OCI-LY3 (cell line): ENCODE data around the gene SARS1.

ENCODE experiments used
- H2AFZ ChIP-seq: fragments of 200-600, 300-600 bp; shearing (Covaris generic); 2 replicates; pipeline ENCODE4 v1.6.0; 2014; ENCODE audit warnings: antibody characterized with exemption, low read depth, low read length
- H3K27ac ChIP-seq: fragments of 200-600, 300-600 bp; sonication (generic); 2 replicates; pipeline ENCODE4 v1.5.1; 2014; ENCODE audit warnings: mild to moderate bottlenecking, low read length, moderate library complexity, mixed read lengths
- H3K27me3 ChIP-seq: fragments of 200-600, 300-600 bp; sonication (generic); 2 replicates; pipeline ENCODE4 v1.6.1; 2014; ENCODE audit warnings: low read depth, low read length, mixed read lengths
- H3K36me3 ChIP-seq: fragments of 200-600, 300-600 bp; sonication (generic); replicated peaks from 2 replicates; pipeline ENCODE3; 2014; ENCODE audit warnings: low read depth, low read length, mixed read lengths
- H3K4me1 ChIP-seq: fragments of 300-600, 200-600 bp; sonication (generic); 2 replicates; pipeline ENCODE4 v1.6.1; 2014; ENCODE audit warnings: low read length, mixed read lengths
- H3K4me2 ChIP-seq: fragments of 200-600, 300-600 bp; sonication (generic); 2 replicates; pipeline ENCODE4 v1.6.1; 2014; ENCODE audit warnings: low read length, mixed read lengths
- H3K4me3 ChIP-seq: fragments of 300-600, 200-600 bp; sonication (generic); 2 replicates; pipeline ENCODE4 v1.5.1; 2014; ENCODE audit warnings: antibody characterized with exemption, mild to moderate bottlenecking, low read length, moderate library complexity
- H3K79me2 ChIP-seq: fragments of 300-600, 200-600 bp; shearing (Covaris generic); 2 replicates; pipeline ENCODE4 v1.6.1; 2014; ENCODE audit warnings: mild to moderate bottlenecking, low read length, mixed read lengths
- H3K9ac ChIP-seq: fragments of 300-600, 200-600 bp; shearing (Covaris generic); 2 replicates; pipeline ENCODE4 v1.6.0; 2014; ENCODE audit warnings: mild to moderate bottlenecking, low read length, moderate library complexity
- H3K9me3 ChIP-seq: fragments of 200-600, 300-600 bp; shearing (Covaris generic); 2 replicates; pipeline ENCODE4 v1.6.1; 2014; ENCODE audit warnings: low read length, mixed read lengths; ENCODE audit not compliant: insufficient read depth
- H4K20me1 ChIP-seq: fragments of 200-600, 300-600 bp; sonication (generic); 2 replicates; pipeline ENCODE4 v1.6.1; 2016; ENCODE audit warnings: low read length, mixed read lengths; ENCODE audit not compliant: insufficient read depth
- CTCF ChIP-seq: fragments of 200-600, 300-600 bp; sonication (generic); IDR thresholded peaks from 2 replicates; pipeline ENCODE4 v1.5.1; 2014; ENCODE audit warnings: antibody characterized with exemption, low read length, low read depth
- EZH2phosphoT487 ChIP-seq: fragments of 200-600 bp; shearing (Covaris generic); IDR thresholded peaks from 2 replicates; pipeline ENCODE4 v1.6.1; 2018; ENCODE audit warnings: antibody characterized with exemption, mixed run types, low read depth

The SARS1 gene

GRCh38 chr1:109249654-109250401, 36.1 kb downstream of the SARS1 start:
- Histone ChIP-seq H3K27ac (no peak overlapping the region), H3K79me2 (no peaks in the 10 kb centered on the region), H3K4me3 (peak overlapping the region; percentile 79), H3K36me3 (no peaks in the 10 kb centered on the region), H3K4me1 (peaks cover 5% of the 10 kb centered on the region), H3K27me3 (no peaks in the 10 kb centered on the region), H4K20me1 (no peaks in the 10 kb centered on the region), H2AFZ (no peak overlapping the region), H3K9me3 (no peaks in the 10 kb centered on the region), H3K4me2 (peak overlapping the region; percentile 63), H3K9ac (peak overlapping the region; percentile 44; the same call in 1 of the 2 replicates)
- no peak for TF ChIP-seq CTCF
- no peak for TF ChIP-seq EZH2phosphoT487

DNA sequence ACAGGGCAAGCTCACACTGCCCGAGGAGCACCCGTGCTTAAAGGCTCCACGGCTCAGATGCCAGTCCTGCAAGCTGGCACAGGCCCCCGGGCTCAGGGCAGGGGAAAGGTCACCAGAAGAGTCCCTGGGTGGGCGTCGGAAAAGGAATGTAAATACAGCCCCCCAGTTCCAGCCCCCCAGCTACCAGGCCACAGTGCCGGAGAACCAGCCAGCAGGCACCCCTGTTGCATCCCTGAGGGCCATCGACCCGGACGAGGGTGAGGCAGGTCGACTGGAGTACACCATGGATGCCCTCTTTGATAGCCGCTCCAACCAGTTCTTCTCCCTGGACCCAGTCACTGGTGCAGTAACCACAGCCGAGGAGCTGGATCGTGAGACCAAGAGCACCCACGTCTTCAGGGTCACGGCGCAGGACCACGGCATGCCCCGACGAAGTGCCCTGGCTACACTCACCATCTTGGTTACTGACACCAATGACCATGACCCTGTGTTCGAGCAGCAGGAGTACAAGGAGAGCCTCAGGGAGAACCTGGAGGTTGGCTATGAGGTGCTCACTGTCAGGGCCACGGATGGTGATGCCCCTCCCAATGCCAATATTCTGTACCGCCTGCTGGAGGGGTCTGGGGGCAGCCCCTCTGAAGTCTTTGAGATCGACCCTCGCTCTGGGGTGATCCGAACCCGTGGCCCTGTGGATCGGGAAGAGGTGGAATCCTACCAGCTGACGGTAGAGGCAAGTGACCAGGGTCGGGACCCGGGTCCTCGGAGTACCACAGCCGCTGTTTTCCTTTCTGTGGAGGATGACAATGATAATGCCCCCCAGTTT, 36.9 kb downstream of the SARS1 start:
- Histone ChIP-seq H3K4me2 (peak overlapping the region; percentile 63; the same call in 1 of the 2 replicates), H3K9ac (no peak overlapping the region), H2AFZ (no peak overlapping the region), H3K9me3 (no peaks in the 10 kb centered on the region), H3K4me1 (peaks cover 5% of the 10 kb centered on the region), H3K27me3 (no peaks in the 10 kb centered on the region), H3K36me3 (no peaks in the 10 kb centered on the region), H3K4me3 (no peak overlapping the region), H3K27ac (no peak overlapping the region), H4K20me1 (no peaks in the 10 kb centered on the region), H3K79me2 (no peaks in the 10 kb centered on the region)
- no peak for TF ChIP-seq EZH2phosphoT487
- TF ChIP-seq CTCF, result no peak

- peaks cover 5% of the 10 kb centered on the region for H3K4me1 ChIP-seq
- no peak for TF ChIP-seq CTCF
- no peak for TF ChIP-seq EZH2phosphoT487
- no peaks in the 10 kb centered on the region for H3K27me3 ChIP-seq
- no peaks in the 10 kb centered on the region for H3K79me2 ChIP-seq
- no peak overlapping the region for H3K4me2 ChIP-seq
- H3K9ac ChIP-seq, result no peak overlapping the region
- H3K4me3 ChIP-seq, result no peak overlapping the region
- H3K9me3 ChIP-seq, result no peaks in the 10 kb centered on the region
- no peak overlapping the region for H3K27ac ChIP-seq
- H4K20me1 ChIP-seq, result no peaks in the 10 kb centered on the region
- no peaks in the 10 kb centered on the region for H3K36me3 ChIP-seq
- H2AFZ ChIP-seq, result no peak overlapping the region
These were observed 37.8 kb downstream of the SARS1 start for GRCh38 chr1:109251277-109252166.
